WI38 (cell line): ENCODE data around the gene PKMYT1.

Experiments used
- H3K4me3 ChIP-seq: 2 replicates; pipeline ENCODE4 v1.5.1; 2011; ENCODE audit warnings: low read depth, mild to moderate bottlenecking, control low read depth, low read length
- CTCF ChIP-seq: IDR thresholded peaks from 2 replicates; pipeline ENCODE4 v1.5.1; 2012; ENCODE audit warnings: low read depth, mild to moderate bottlenecking, control low read depth, low read length

Gene PKMYT1

GRCh38 chr16:2983706-2984136 lies 3.5 kb upstream of the PKMYT1 start:
- peak; percentile 76 for TF ChIP-seq CTCF

DNA sequence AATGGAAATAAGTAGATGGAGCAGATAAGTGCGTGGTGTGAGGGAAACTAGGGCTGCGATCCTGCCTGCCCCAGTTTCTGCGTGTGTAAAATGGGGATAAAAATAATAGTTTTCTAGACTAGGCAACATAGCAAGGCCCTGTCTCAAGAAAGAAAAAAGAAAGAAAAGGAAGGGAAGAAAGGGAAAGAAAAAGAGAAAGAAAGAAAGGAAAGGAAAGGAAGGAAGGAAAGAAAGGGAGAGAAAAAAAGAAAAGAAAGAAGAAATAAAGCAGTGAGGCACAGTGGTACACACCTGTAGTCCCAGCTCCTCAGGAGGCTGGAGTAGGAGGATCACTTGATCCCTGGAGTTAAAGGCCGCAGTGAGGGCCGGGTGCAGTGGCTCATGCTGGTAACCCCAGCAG lies 2.2 kb upstream of the PKMYT1 start:
- H3K4me3 ChIP-seq: no peak overlapping the region
- TF ChIP-seq CTCF: no peak

More at GRCh38 chr16:2983706-2984136, 3.5 kb upstream of the PKMYT1 start:
- H3K4me3 ChIP-seq: peak overlapping the region; percentile 37

- H3K4me3 ChIP-seq: no peak overlapping the region
- no peak for TF ChIP-seq CTCF
These were observed 1.6 kb upstream of the PKMYT1 start for GRCh38 chr16:2981899-2982250.

DNA sequence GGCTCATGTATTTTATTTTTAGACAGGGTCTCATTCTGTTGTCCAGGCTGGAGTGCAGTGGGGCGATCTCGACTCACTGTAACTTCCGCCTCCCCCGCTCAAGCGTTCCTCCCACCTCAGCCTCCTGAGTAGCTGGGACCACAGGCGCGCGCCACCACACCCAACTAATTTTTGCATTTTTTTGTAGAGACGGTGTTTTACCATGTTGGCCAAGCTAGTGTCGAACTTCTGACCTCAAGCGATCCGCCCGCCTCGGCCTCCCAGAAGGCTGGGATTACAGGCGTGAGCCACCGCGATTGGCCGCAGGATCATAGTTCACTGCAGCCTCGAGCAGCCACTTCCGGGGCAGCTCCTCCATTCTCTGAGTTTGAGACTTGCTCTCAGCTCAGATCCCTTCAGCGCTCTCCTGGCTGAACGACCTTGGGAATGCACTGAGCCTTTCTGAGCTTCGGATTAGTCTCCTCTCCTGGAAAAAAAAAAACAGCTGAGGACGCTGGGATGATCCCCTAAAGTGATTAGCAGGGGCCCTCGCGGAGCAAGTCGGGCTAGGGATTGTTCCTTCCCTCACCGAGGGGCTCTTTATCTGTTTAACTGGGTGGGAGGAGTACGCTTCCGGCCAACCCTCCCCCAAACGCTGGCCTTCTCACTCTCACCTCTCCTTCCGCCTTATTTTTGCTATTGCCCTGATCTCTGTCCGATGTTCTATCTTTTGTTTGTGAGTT lies 1.1 kb upstream of the PKMYT1 start:
- peak overlapping the region; percentile 74; the same call in 1 of the 2 replicates for H3K4me3 ChIP-seq
- TF ChIP-seq CTCF: no peak

DNA sequence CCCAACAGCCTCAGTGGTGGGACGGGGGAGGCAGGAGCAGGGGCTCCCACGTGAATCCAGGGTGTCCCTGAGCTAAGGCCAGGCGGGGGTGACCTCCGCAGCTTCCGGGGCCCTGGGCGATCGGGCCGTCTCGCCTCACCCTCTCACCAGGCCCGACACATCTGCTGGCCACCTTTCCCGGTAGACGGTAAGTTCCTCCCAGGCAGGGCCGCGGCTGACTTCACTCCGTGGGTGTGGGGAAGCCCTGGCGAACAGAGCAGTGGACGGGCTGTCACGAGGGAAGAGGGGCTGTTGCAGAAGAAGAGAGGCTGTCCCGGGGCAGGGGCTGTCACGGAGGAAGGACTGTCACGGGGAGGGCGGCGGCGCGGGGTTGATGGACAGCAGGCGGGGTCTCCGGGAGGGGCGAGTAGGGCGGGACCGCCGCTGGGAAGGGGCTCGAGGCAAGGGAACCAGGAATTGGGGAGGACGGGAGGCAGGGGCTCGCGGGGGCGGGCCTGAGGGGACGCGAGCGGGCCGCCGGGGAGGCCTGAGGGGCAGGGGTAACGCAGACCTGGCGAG lies 498 bp downstream of the PKMYT1 start:
- peak overlapping the region; percentile 74 for H3K4me3 ChIP-seq
- TF ChIP-seq CTCF: no peak

DNA sequence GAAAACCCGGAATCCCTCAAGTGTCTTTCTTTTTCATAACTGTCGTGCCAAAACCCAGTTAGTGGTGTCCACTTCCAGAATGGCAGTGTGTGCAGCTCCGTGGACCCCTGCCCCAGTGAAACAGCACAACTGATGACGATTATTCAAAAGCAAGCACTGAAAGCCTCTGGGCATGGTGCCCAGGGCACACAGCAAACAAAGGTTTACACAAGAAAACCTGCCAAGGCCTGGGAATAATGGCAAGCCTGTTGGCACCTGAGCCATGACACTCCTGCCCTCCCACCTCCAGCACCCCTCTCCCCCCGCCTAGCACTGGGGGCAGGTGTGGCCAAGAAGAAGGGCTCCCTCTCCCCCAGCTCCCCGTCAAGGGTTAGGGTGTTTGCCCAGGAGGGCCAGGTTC lies 2.8 kb downstream of the PKMYT1 start:
- no peak for TF ChIP-seq CTCF
- H3K4me3 ChIP-seq: no peak overlapping the region

GRCh38 chr16:2976673-2977072 lies 3.6 kb downstream of the PKMYT1 start:
- H3K4me3 ChIP-seq: no peak overlapping the region
- no peak for TF ChIP-seq CTCF
